Loucy (cell line): ENCODE results near the gene PPIA.

Source experiments
- H2AFZ ChIP-seq: fragments of 200-600 bp; sonication (generic); 2 replicates; pipeline ENCODE4 v1.6.0; 2016; ENCODE audit warnings: antibody characterized with exemption, mild to moderate bottlenecking, low read length, moderate library complexity
- H3F3A ChIP-seq: fragments of 200-600 bp; 2 replicates; pipeline ENCODE4 v1.6.0; 2016; ENCODE audit warnings: antibody characterized with exemption, low read depth, mild to moderate bottlenecking
- H3K27me3 ChIP-seq: fragments of 200-600 bp; sonication (generic); 2 replicates; pipeline ENCODE4 v1.6.1; 2014; ENCODE audit warnings: low read length, mild to moderate bottlenecking; ENCODE audit not compliant: insufficient read depth, poor library complexity, severe bottlenecking
- H3K36me3 ChIP-seq: fragments of 200-600 bp; sonication (generic); 2 replicates; pipeline ENCODE4 v1.6.1; 2016; ENCODE audit warnings: low read length; ENCODE audit not compliant: insufficient read depth
- H3K4me1 ChIP-seq: fragments of 200-600 bp; sonication (generic); 2 replicates; pipeline ENCODE4 v1.5.1; 2014; ENCODE audit warnings: low read length, mild to moderate bottlenecking; ENCODE audit not compliant: insufficient read depth, poor library complexity, severe bottlenecking
- H3K4me2 ChIP-seq: fragments of 200-600 bp; sonication (generic); 2 replicates; pipeline ENCODE4 v1.6.0; 2014; ENCODE audit warnings: antibody characterized with exemption, low read length, low read depth, mild to moderate bottlenecking; ENCODE audit not compliant: poor library complexity, severe bottlenecking
- H3K4me3 ChIP-seq: fragments of 200-600 bp; sonication (generic); 2 replicates; pipeline ENCODE4 v1.5.1; 2014; ENCODE audit warnings: low read length, mild to moderate bottlenecking, mixed read lengths; ENCODE audit not compliant: poor library complexity, severe bottlenecking
- H3K79me2 ChIP-seq: fragments of 200-600 bp; sonication (generic); 2 replicates; pipeline ENCODE4 v1.6.1; 2014; ENCODE audit warnings: low read length; ENCODE audit not compliant: insufficient read depth
- H3K9ac ChIP-seq: fragments of 200-600 bp; sonication (generic); 2 replicates; pipeline ENCODE4 v1.6.0; 2014; ENCODE audit warnings: mild to moderate bottlenecking, low read depth, low read length, moderate library complexity; ENCODE audit not compliant: poor library complexity, severe bottlenecking
- H3K9me2 ChIP-seq: fragments of 200-600 bp; sonication (generic); replicated peaks from 2 replicates; pipeline ENCODE4 v1.6.1; 2016; ENCODE audit warnings: low read depth, low read length, mixed read lengths
- H3K9me3 ChIP-seq: fragments of 200-600 bp; sonication (generic); 2 replicates; pipeline ENCODE4 v1.6.1; 2014; ENCODE audit warnings: mild to moderate bottlenecking, antibody characterized with exemption, low read length, low read depth; ENCODE audit not compliant: insufficient read depth
- H4K20me1 ChIP-seq: fragments of 200-600 bp; sonication (generic); 2 replicates; pipeline ENCODE4 v1.6.0; 2014; ENCODE audit warnings: antibody characterized with exemption, low read length, mild to moderate bottlenecking; ENCODE audit not compliant: insufficient read depth, poor library complexity, severe bottlenecking
- CTCF ChIP-seq: fragments of 200-600 bp; sonication (generic); conservative IDR thresholded peaks from 2 replicates; pipeline ENCODE4 v1.5.1; 2014; ENCODE audit warnings: mild to moderate bottlenecking, antibody characterized with exemption, low read length
- EZH2phosphoT487 ChIP-seq: fragments of 200-600 bp; IDR thresholded peaks from 2 replicates; pipeline ENCODE4 v1.6.1; 2018; ENCODE audit warnings: antibody characterized with exemption, mild to moderate bottlenecking, moderate library complexity, borderline replicate concordance

The PPIA gene

GRCh38 chr7:44789990-44790389, 6.5 kb upstream of the PPIA start:
- H3K9me3 ChIP-seq, result no peaks in the 10 kb centered on the region
- no peaks in the 10 kb centered on the region for H3K79me2 ChIP-seq
- H3K27me3 ChIP-seq, result no peaks in the 10 kb centered on the region
- H3K4me3 ChIP-seq, result no peak overlapping the region
- TF ChIP-seq EZH2phosphoT487, result no peak
- TF ChIP-seq CTCF, result no peak
- no peaks in the 10 kb centered on the region for H3K36me3 ChIP-seq
- no peaks in the 10 kb centered on the region for H3K9me2 ChIP-seq
- H3F3A ChIP-seq, result no peaks in the 10 kb centered on the region
- no peak overlapping the region for H2AFZ ChIP-seq
- H3K4me1 ChIP-seq, result no peaks in the 10 kb centered on the region
- no peak overlapping the region for H3K9ac ChIP-seq
- no peaks in the 10 kb centered on the region for H4K20me1 ChIP-seq
- no peak overlapping the region for H3K4me2 ChIP-seq

GRCh38 chr7:44791278-44792219, 4.9 kb upstream of the PPIA start:
- no peak overlapping the region for H2AFZ ChIP-seq
- H3K4me2 ChIP-seq, result no peak overlapping the region
- no peaks in the 10 kb centered on the region for H3K27me3 ChIP-seq
- no peaks in the 10 kb centered on the region for H3K36me3 ChIP-seq
- no peak overlapping the region for H3K9ac ChIP-seq
- peaks cover 12% of the 10 kb centered on the region; the same call in 1 of the 2 replicates for H3K79me2 ChIP-seq
- peaks cover 3% of the 10 kb centered on the region for H3K4me1 ChIP-seq
- no peak for TF ChIP-seq CTCF
- TF ChIP-seq EZH2phosphoT487, result no peak
- no peaks in the 10 kb centered on the region for H3K9me3 ChIP-seq
- no peak overlapping the region for H3K4me3 ChIP-seq
- H3F3A ChIP-seq, result no peaks in the 10 kb centered on the region
- no peaks in the 10 kb centered on the region for H4K20me1 ChIP-seq
- H3K9me2 ChIP-seq, result no peaks in the 10 kb centered on the region

- peaks cover 20% of the 10 kb centered on the region for H4K20me1 ChIP-seq
- no peak overlapping the region for H3K4me3 ChIP-seq
- no peak overlapping the region for H2AFZ ChIP-seq
- H3K9ac ChIP-seq, result no peak overlapping the region
- no peaks in the 10 kb centered on the region for H3K9me3 ChIP-seq
- H3K36me3 ChIP-seq, result peaks cover 13% of the 10 kb centered on the region
- H3K9me2 ChIP-seq, result no peaks in the 10 kb centered on the region
- no peak for TF ChIP-seq EZH2phosphoT487
- TF ChIP-seq CTCF, result no peak
- no peaks in the 10 kb centered on the region for H3K27me3 ChIP-seq
- H3K79me2 ChIP-seq, result peaks cover 35% of the 10 kb centered on the region
- H3K4me2 ChIP-seq, result no peak overlapping the region
- H3F3A ChIP-seq, result no peaks in the 10 kb centered on the region
- peaks cover 16% of the 10 kb centered on the region for H3K4me1 ChIP-seq
These were observed 2.6 kb upstream of the PPIA start for GRCh38 chr7:44793919-44794318.
